T-helper 17 cell (primary cell): ENCODE data around the gene APOA4. TPM values are rescaled to one million over a fixed set of nuclear protein-coding genes. Genes with fewer than 3 reads are reported as not detected.
"Not testable (repeated sequence)": the region's sequence is repeated elsewhere in the genome, so short reads cannot be mapped to it uniquely, and the experiment has no call there.

Source experiments
- ATAC-seq: fragments of 150-1000 bp; cut with Tn5 transposase; 2 replicates; pipeline ENCODE4 v1.10.0; 2021; ENCODE audit warnings: mild to moderate bottlenecking, moderate library complexity
- DNase-seq, 3 donors: peaks; one replicate each; pipeline versions ENCODE4 v3.0.0 to v3.0.0-alpha.2; 2020 to 2021
- H3K9me3 ChIP-seq: one replicate; pipeline ENCODE4 v1.7.0; 2013; ENCODE audit warnings: low read length, mild to moderate bottlenecking; ENCODE audit not compliant: control insufficient read depth, poor library complexity, severe bottlenecking
- H3K27ac Mint-ChIP-seq: one replicate; pipeline ENCODE4 v1.8.0; 2022; ENCODE audit warnings: mild to moderate bottlenecking, moderate library complexity, mixed read lengths
- H3K27me3 Mint-ChIP-seq: one replicate; pipeline ENCODE4 v1.8.0; 2022; ENCODE audit warnings: mixed read lengths
- H3K36me3 Mint-ChIP-seq: one replicate; pipeline ENCODE4 v1.8.0; 2022; ENCODE audit warnings: low read depth, mixed read lengths
- H3K4me1 Mint-ChIP-seq: one replicate; pipeline ENCODE4 v1.8.0; 2022; ENCODE audit warnings: mild to moderate bottlenecking, mixed read lengths
- H3K4me3 Mint-ChIP-seq: one replicate; pipeline ENCODE4 v1.8.0; 2022; ENCODE audit warnings: mild to moderate bottlenecking, moderate library complexity, mixed read lengths
- total RNA-seq, 4 donors: library from RNA in 2 of 4; stranded (reverse) in 2 of 4; gene quantifications; one replicate each; pipeline ENCODE4 v1.2.3 and lab custom pipeline; 2022 to 2026

APOA4 gene
- total RNA-seq, 2 donors from 2014 or later, result not detected

DNA sequence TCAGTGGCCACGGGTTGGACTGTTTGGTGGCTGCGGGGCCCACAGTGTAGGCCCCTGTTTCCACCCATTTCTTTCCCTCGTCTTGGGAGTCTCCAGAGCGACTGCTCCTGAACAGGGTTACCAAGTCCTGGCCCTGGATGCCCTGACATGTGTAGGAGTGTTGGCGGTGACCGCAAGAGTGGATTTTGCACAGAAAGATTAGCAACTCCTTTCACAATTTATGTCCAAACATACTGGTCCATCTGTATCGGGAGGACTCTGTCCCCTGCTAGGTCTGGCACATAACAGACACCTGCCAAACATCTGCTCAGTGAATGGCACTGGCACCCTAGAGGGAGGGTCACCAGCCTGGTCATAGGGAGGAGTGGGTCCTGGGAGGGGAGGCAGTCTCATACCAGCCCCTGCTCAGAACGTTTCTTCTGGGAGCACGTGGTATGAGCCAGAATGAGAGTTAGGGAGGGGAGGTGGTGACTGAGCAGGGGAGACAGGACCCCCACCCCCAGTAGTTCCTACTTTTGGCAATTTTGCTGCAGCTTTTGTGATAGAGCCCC, 17.7 kb upstream of the APOA4 start:
- Mint-ChIP-seq H3K4me1 (peaks cover 6% of the 10 kb centered on the region), H3K27ac (no peak overlapping the region), H3K27me3 (no peaks in the 10 kb centered on the region), H3K36me3 (peaks cover 4% of the 10 kb centered on the region), H3K4me3 (no peak overlapping the region)
- ATAC-seq, result no peak
- H3K9me3 ChIP-seq, result no peaks in the 10 kb centered on the region
- no peak for DNase-seq

DNA sequence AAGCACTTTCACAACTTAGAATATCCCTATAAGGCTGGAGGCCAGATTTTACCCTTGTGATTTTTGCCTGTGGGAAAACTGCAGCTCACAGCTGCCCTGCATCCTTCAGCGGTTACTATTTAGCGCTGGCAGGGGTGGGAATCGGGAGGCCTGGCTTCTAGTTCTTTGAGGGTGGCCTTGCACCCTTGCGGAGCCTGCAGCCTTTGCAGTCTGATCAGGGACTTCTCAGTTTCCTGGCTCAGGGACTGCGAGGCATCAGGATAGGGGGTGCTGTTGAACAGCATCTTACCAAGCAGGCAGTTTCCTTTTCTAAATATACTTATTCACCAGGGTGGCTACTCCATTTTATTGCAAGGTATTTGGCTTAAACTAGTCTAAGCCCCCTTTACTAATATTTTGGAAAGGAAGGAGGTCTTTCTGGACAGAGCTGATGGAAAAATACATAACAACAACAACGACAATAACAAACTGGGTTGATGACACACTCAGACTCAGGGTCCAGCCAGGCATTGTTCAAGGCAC, 17.2 kb upstream of the APOA4 start:
- Mint-ChIP-seq H3K27ac (no peak overlapping the region), H3K4me1 (peaks cover 6% of the 10 kb centered on the region), H3K4me3 (no peak overlapping the region), H3K36me3 (peaks cover 4% of the 10 kb centered on the region), H3K27me3 (no peaks in the 10 kb centered on the region)
- H3K9me3 ChIP-seq, result no peaks in the 10 kb centered on the region
- DNase-seq, result no peak
- ATAC-seq, result no peak

DNA sequence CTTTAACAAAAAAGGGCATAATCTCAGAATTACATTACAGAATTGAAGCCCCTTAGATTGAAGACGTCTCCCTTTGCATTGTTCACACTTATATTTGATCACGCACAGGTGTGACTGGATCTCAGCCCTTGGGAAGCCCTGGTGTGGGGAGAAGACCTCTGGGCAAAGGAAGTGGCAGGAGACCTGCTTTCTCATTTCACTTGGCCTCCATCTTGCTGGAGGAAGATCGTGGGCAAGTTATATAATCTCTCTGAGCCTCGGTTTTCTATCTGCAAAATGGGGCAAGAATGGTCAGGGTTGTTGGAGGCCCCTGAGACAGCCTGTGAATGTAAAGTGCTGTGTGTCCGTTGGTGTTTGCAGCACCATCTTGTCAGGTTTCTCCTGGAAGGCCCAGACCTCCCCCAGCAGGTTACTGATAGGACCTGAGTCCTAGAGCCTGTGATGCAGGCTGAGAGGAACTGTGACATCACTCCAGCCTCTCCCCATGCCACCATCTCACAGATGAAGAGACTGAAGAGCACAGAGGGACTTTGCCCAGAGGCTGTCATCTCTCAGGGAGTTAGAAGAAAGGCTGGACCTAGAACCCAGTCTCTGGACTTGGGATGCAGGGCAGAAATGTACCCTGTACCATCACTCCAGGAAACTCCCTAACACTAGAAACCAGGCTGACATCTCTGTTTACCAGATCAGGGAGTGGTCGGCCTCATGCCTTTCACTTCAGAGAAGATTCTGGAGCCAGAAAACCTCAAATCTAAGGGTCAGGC, 15.4 kb upstream of the APOA4 start:
- Mint-ChIP-seq H3K4me1 (peaks cover 11% of the 10 kb centered on the region), H3K27me3 (no peaks in the 10 kb centered on the region), H3K36me3 (no peaks in the 10 kb centered on the region), H3K27ac (no peak overlapping the region), H3K4me3 (no peak overlapping the region)
- ATAC-seq (no peak), DNase-seq (no peak)
- H3K9me3 ChIP-seq, result no peaks in the 10 kb centered on the region

DNA sequence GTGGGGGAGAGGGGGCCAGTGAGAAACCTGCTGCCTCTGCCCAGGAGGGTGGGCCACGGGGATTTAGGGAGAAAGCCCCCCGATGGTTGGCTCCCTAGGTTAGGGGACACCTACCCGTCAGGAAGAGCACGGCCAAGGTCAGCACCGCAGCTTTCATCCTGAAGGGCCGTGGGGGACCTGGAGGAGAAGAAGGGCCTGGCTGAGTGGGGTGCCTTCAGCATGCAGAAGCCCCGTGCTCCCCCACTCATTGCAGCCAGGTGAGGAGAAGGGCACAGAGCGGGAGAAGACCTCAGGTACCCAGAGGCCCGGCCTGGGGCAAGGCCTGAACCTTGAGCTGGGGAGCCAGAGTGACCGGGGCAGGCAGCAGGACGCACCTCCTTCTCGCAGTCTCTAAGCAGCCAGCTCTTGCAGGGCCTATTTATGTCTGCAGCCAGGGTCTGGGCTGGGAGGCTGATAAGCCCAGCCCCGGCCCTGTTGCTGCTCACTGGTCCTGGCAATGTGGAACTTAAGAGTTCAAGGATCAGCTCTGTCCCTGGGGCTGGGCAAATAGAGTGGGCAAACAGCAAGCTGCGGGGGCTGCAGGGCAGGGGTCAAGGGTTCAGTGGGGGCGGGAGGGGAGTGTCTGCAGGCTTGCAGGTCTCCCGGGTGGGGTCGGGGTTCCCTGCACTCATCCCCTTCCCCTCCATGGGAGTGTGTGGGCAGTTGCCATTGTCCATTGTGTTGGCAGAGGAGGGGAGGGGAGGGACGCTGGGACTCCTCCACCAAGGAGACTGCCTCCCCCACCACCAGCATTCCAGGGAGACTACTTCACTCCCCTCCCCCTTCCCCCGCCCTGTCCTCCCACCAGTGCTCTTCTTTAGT, 14.4 kb upstream of the APOA4 start, which contains the start of gene APOA1:
APOA1 (minus strand) TSS at position 392 of the 861 bp plus-strand sequence; CDS start at position 157, 235 bp downstream.
- H3K27ac Mint-ChIP-seq, result no peak within 1 kb of the TSS
- H3K4me1 Mint-ChIP-seq, result peaks cover 8% of the 10 kb centered on the region
- no peaks in the 10 kb centered on the region for H3K9me3 ChIP-seq
- peak within 1 kb of the TSS; percentile 80 for H3K4me3 Mint-ChIP-seq
- H3K36me3 Mint-ChIP-seq, result no peaks in the 10 kb centered on the region
- H3K27me3 Mint-ChIP-seq, result no peaks in the 10 kb centered on the region
- ATAC-seq (no peak), DNase-seq (no peak)

DNA sequence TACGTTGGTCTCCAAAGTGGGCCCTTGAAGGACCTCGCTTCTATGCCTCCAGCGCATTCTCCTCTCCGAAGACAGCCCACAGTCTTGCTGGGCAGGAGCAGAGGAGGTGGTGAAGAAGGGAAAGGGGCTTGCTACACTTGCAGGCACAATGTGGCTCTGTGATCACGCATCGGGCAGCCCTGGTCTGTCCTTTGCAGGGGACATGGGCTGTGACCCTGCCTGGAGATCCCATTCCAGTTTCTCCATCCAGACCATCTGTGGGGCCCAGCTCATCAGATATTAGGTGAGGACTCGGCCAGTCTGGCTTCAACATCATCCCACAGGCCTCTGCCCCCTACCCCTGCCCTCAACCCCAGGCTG, 13.5 kb upstream of the APOA4 start:
- DNase-seq, result no peak
- no peak for ATAC-seq
- Mint-ChIP-seq H3K27me3 (no peaks in the 10 kb centered on the region), H3K36me3 (no peaks in the 10 kb centered on the region), H3K4me1 (peaks cover 8% of the 10 kb centered on the region), H3K27ac (no peak overlapping the region), H3K4me3 (peak overlapping the region; percentile 80)
- H3K9me3 ChIP-seq, result no peaks in the 10 kb centered on the region

DNA sequence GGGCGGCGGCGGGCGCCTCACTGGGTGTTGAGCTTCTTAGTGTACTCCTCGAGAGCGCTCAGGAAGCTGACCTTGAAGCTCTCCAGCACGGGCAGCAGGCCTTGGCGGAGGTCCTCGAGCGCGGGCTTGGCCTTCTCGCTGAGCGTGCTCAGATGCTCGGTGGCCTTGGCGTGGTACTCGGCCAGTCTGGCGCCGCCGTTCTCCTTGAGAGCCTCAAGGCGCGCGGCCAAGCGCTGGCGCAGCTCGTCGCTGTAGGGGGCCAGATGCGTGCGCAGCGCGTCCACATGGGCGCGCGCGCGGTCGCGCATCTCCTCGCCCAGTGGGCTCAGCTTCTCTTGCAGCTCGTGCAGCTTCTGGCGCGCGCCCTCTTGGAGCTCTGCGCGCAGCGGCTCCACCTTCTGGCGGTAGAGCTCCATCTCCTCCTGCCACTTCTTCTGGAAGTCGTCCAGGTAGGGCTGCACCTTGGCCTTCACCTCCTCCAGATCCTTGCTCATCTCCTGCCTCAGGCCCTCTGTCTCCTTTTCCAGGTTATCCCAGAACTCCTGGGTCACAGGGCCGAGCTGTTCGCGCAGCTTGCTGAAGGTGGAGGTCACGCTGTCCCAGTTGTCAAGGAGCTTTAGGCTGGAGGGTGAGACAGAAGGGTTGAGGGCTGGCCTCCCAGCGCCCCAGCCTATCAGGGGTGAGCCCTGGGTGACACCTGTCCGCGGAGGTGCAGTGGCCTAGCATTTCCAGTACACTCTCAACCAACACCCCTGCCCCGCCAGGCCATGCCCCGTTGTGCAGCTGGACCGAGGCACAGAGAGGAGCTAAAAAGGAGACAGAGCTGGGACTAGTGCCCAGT, 12.9 kb upstream of the APOA4 start:
- peaks cover 8% of the 10 kb centered on the region for H3K4me1 Mint-ChIP-seq
- H3K27ac Mint-ChIP-seq, result peak overlapping the region; percentile 74

DNA sequence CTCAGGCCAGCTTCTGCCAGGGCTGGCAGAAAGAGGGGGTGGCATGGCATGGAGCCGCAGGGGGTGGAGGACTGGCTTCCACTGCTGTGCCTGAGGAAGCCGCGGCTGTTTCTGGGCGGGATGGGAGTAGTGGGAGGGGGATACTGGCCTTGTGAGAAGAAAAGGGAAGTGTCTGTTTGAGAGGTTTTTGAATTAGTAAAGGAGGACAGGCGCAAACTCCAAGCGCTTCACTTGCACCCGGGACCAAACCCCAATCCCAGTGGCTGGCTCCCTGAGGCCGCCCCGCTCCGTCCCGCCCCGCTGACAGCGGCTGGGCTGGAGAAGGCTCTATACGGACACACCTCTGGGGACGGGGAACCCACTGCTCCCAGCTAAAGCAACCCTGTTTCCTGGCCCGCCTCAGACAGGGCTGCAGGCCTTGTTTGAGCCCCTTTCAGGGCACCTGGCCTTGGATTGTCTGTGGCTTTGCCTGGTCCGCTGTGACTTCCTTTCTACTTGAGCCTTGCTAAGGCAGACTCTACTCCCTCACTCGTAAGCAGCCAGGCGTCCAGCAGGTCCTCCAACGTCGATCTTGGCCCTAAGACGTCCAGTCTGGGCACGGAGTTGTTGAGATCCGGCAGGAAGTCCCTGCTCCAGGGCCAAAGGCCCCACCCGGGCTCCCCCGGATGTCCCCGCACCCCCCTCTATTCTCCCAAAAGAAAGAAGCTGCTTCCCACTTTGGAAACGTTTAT, 12.1 kb upstream of the APOA4 start:
- no peaks in the 10 kb centered on the region for H3K9me3 ChIP-seq
- peak overlapping the region; percentile 80 for H3K4me3 Mint-ChIP-seq
- H3K4me1 Mint-ChIP-seq, result peaks cover 8% of the 10 kb centered on the region
- ATAC-seq (peak; percentile 3), DNase-seq (no peak)
- H3K36me3 Mint-ChIP-seq, result no peaks in the 10 kb centered on the region
- H3K27ac Mint-ChIP-seq, result peak overlapping the region; percentile 74
- no peaks in the 10 kb centered on the region for H3K27me3 Mint-ChIP-seq

More for the DNA sequence above, 12.9 kb upstream of the APOA4 start:
- Mint-ChIP-seq H3K27me3 (no peaks in the 10 kb centered on the region), H3K36me3 (no peaks in the 10 kb centered on the region), H3K4me3 (peak overlapping the region; percentile 80)
- ATAC-seq (peak; percentile 96), DNase-seq (peak; percentile 59 to 74 (median 61))
- no peaks in the 10 kb centered on the region for H3K9me3 ChIP-seq

DNA sequence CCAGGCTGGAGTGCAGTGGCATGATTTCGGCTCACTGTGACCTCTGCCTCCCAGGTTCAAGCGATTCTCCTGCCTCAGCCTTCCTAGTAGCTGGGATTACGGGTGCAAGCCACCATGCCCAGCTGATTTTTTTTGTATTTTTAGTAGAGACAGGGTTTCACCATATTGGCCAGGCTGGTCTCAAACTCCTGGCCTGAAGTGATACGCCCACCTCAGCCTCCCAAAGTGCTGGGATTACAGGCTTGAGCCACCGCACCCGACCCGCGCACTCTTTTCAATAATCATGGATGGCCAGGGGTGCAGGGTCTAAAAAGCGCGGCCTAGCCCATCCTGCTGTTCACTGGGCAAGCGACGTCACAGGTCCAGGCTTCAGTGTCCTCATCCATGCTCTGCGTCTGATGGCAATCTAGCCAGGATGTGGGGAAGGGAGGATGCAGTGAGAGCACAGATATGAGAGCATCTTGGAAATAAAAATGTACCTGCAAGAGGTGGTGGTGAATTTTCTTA, 11.5 kb upstream of the APOA4 start:
- H3K4me1 Mint-ChIP-seq, H3K36me3 Mint-ChIP-seq, H3K27ac Mint-ChIP-seq, ATAC-seq, H3K9me3 ChIP-seq, H3K27me3 Mint-ChIP-seq, DNase-seq: not testable (repeated sequence)
- peak overlapping the region; percentile 80 for H3K4me3 Mint-ChIP-seq

DNA sequence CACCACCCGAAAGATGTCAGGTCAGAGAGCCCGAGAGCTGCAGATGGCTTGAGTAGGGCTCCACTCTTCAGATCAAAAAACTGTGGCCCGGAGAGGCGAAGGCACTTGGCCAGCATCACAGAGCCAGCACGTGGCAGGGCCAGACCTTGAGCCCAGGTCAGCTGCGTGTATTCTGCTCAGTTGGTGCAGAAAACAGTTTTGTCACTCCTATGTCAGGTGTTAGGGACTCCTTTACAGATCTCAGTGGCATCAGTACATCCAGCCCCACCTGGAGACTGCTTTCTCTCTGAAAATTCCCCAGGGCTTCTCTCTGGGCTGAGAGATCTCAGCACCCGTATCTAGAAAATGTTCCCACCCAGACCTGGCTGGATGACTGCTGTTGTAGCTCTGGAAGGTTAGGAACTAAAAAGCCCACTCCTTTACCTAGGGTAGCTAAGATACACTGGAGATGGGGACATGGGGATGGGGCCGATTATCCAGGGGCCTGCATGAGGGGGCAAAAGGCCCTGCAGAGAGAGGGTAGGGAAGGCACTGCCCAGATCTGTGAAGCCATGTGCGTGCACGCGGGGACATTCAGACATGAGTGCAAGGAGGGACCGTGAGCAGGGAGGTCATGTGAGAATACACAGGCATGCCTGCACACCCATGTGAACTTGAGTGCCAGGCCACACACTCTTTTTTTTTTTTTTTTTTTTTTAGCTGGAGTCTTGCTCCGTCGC, 10.9 kb upstream of the APOA4 start:
- Mint-ChIP-seq H3K36me3 (no peaks in the 10 kb centered on the region), H3K27me3 (no peaks in the 10 kb centered on the region), H3K4me3 (no peak overlapping the region), H3K27ac (no peak overlapping the region), H3K4me1 (peaks cover 8% of the 10 kb centered on the region)
- ATAC-seq, result no peak
- DNase-seq, result no peak
- no peaks in the 10 kb centered on the region for H3K9me3 ChIP-seq

DNA sequence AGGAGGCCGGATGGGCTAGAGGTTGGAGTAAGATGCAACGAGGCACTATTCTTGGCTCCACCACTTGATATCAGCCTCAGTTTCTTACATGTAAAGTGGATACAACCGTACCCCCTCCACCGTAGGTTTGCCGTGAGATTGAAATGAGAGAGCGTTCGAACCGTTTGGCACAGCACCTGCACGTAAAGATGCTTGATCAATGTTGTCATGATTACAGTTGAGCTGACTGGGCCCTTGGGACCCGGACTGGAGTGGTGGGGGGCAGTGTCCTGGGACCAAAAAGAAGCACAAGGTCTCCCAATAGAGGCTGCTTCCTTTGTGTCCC, 10.3 kb upstream of the APOA4 start:
- Mint-ChIP-seq H3K27ac (no peak overlapping the region), H3K36me3 (no peaks in the 10 kb centered on the region), H3K4me3 (no peak overlapping the region), H3K4me1 (peaks cover 8% of the 10 kb centered on the region), H3K27me3 (no peaks in the 10 kb centered on the region)
- DNase-seq (no peak), ATAC-seq (no peak)
- H3K9me3 ChIP-seq, result no peaks in the 10 kb centered on the region

DNA sequence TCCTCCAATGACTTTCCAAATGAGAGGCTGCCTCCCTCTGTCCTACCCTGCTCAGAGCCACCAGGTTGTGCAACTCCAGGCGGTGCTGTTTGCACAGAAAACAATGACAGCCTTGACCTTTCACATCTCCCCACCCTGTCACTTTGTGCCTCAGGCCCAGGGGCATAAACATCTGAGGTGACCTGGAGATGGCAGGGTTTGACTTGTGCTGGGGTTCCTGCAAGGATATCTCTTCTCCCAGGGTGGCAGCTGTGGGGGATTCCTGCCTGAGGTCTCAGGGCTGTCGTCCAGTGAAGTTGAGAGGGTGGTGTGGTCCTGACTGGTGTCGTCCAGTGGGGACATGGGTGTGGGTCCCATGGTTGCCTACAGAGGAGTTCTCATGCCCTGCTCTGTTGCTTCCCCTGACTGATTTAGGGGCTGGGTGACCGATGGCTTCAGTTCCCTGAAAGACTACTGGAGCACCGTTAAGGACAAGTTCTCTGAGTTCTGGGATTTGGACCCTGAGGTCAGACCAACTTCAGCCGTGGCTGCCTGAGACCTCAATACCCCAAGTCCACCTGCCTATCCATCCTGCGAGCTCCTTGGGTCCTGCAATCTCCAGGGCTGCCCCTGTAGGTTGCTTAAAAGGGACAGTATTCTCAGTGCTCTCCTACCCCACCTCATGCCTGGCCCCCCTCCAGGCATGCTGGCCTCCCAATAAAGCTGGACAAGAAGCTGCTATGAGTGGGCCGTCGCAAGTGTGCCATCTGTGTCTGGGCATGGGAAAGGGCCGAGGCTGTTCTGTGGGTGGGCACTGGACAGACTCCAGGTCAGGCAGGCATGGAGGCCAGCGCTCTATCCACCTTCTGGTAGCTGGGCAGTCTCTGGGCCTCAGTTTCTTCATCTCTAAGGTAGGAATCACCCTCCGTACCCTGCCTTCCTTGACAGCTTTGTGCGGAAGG, 9.5 kb upstream of the APOA4 start:
- DNase-seq (no peak), ATAC-seq (no peak)
- no peaks in the 10 kb centered on the region for H3K9me3 ChIP-seq
- Mint-ChIP-seq H3K36me3 (no peaks in the 10 kb centered on the region), H3K4me1 (peaks cover 8% of the 10 kb centered on the region), H3K27ac (no peak overlapping the region), H3K4me3 (no peak overlapping the region), H3K27me3 (no peaks in the 10 kb centered on the region)
